Natural killer cell treated with Interleukin-12 subunit alpha and Interleukin-12 subunit beta and Interleukin-15 and Interleukin-18, amount 100 ng/mL, for 72 hours (primary cell): Measurements from ENCODE around the gene PHRF1. TPM values are rescaled to one million over a fixed set of nuclear protein-coding genes. Genes with fewer than 3 reads are reported as not detected.

Experiments used
- ATAC-seq, 2 donors: fragments of 150-1000 bp; cut with Tn5 transposase in 1 of 2; sonication (Bioruptor Pico), chemical (Tn5 transposase) in 1 of 2; 2 replicates each; pipeline ENCODE4 v1.10.0; 2021
- DNase-seq: peaks from one replicate; pipeline ENCODE4 v3.0.0; 2022; ENCODE audit warnings: low spot score
- H3K27ac Mint-ChIP-seq, 2 donors: 1 replicate in 1 of 2; 2 replicates in 1 of 2; pipeline ENCODE4 v1.8.0; 2022; ENCODE audit warnings: mixed read lengths in 2 of 2, mild to moderate bottlenecking in 1 of 2, moderate library complexity in 1 of 2
- H3K27me3 Mint-ChIP-seq, 2 donors: 1 replicate in 1 of 2; 2 replicates in 1 of 2; pipeline ENCODE4 v1.8.0; 2022; ENCODE audit warnings: mixed read lengths in 2 of 2
- H3K36me3 Mint-ChIP-seq: one replicate; pipeline ENCODE4 v1.8.0; 2022; ENCODE audit warnings: mixed read lengths
- H3K4me1 Mint-ChIP-seq, 2 donors: 1 replicate in 1 of 2; 2 replicates in 1 of 2; pipeline ENCODE4 v1.8.0; 2022; ENCODE audit warnings: low read depth in 2 of 2, mixed read lengths in 2 of 2, mild to moderate bottlenecking in 1 of 2
- H3K4me3 Mint-ChIP-seq: one replicate; pipeline ENCODE4 v1.8.0; 2022; ENCODE audit warnings: mixed read lengths
- H3K9me3 Mint-ChIP-seq: 2 replicates; pipeline ENCODE4 v1.8.0; 2022; ENCODE audit warnings: mixed read lengths
- total RNA-seq, 2 donors: library from RNA; stranded (reverse); gene quantifications; one replicate each; pipeline ENCODE4 v1.2.3, GENCODE V29; 2022

Gene PHRF1
- total RNA-seq, 2 donors from 2014 or later: 49.2 to 85.7 TPM

DNA sequence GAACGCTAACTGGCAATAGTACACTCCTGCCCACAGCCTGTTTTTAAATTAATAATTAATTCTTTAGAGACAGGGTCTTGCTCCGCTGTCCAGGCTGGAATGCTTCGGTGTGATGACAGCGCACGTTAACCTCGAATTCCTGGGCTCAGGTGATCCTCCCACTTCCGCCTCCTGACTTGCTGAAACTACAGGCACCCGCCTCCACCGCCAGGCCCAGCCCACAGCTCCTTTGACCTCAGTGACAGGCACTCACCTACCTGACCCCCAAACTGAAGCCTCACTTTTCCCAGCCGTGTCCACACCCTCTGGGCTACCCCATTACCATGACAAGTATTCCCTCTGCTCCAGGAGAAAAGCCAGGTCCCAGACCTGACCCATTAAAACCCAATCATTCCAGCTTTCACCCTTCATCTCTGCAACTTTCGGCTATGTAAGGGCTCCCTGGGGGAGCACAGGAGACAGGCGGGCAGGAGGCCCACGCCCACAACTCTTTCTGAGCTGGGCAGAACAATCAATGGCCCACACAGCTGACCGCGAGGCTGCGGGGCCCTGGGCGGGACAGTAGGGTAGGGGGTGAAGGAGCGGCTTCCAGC lies 16.5 kb upstream of the PHRF1 start:
- no peak for DNase-seq
- ATAC-seq: no peak
- Mint-ChIP-seq H3K27ac (peak overlapping the region in 1 of 2 donors; percentile 35), H3K9me3 (no peaks in the 10 kb centered on the region), H3K4me1 (peaks cover 5 to 8% of the 10 kb centered on the region in 2 donors), H3K27me3 (no peaks in the 10 kb centered on the region), H3K36me3 (no peaks in the 10 kb centered on the region), H3K4me3 (peak overlapping the region; percentile 88)

DNA sequence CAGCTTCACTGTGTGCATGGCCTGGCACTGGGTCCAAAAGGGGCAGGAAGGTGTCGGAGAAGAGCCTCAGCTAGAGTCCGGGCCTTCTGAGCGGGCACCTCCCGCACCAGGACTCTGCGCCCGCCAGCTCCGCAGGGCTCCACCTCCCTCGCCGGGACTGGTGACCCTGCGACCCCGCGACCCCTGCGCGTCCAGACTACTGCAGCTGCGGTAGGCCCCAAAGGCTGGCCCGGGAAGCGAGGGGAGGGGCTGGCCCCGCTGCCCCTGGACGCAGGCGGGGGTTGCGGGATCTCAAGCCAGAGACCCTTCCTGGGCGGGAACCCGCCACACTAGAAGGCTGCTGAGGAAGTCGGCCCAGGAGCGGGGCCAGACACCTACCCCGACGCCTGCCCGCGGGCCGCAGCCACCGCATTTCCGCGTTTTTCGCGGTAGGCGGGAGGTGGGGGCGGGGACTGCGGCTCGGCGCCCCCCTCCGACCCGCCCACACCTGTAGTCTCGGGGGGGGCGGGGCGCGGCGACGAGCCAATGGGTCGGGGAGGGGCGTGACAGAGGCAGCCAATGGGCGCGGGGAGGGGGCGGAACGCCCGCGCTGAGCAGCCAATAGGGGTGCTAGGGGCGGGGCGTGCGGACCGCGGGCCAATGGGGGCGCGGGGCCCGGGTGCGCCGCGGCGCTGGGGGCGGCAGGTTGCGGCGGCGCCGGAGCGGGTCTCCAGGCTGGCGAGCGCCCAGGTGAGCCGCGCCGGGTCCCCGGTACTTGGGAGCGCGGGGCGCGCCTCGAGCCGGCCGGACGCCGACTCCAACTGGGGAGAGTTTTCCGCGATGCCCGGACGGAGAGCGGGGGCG lies 15.7 kb upstream of the PHRF1 start, which contains the start of the genes LMNTD2 and RASSF7:
Gene LMNTD2 (minus strand): TSS at position 434 of the 843 bp plus-strand sequence. CDS start 22 bp downstream, at position 412.
Gene RASSF7 (plus strand): TSS at position 666 of the 843 bp plus-strand sequence. CDS start 799 bp downstream, outside the sequence.
- DNase-seq (peak; percentile 95), ATAC-seq (peak; percentile 96 to 97)
- Mint-ChIP-seq H3K27me3 (no peaks in the 10 kb centered on the region), H3K36me3 (no peaks in the 10 kb centered on the region), H3K9me3 (no peaks in the 10 kb centered on the region), H3K27ac (peak within 1 kb of the TSS in 1 of 2 donors; percentile 35), H3K4me1 (peaks cover 5 to 8% of the 10 kb centered on the region in 2 donors), H3K4me3 (peak within 1 kb of the TSS; percentile 88)

DNA sequence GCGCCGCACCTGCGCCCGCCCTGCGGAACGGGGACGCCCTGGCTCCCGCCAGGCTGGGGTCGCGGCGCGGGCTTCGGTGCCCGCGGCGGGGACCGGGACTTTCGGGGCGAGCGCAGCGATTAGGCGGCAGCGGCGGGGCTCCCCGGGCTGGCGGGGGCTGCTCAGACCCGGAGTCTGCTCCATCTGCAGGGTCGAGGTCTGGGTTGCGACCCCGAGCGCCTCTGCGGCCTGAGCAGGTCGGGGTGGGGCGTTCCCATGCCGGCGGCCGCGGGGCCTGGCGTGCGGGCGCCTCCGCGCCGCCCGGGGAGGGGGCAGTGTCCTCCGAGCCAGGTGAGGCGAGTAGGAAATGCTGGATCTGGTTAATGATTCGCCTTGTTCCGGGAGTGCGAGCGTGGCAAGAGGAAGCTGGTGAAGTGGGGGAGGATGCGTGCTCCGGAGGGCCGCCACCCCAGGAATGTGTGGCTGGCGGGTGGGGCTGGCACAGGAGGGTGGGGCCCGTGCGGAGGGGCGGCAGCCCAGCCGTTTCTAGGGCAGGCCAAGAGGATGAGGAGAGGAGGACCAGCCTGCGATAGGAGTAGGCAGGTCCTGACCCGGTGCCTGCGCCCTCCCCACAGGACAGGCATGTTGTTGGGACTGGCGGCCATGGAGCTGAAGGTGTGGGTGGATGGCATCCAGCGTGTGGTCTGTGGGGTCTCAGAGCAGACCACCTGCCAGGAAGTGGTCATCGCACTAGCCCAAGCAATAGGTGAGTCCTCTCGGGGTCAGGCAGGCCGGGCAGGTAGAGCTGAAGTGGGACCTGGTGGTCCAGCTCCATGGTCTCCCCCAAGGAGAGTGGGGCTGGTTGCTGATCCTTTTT lies 14.9 kb upstream of the PHRF1 start:
- ATAC-seq: peak; percentile 2 to 3
- peaks cover 5 to 8% of the 10 kb centered on the region in 2 donors for H3K4me1 Mint-ChIP-seq
- H3K27me3 Mint-ChIP-seq: no peaks in the 10 kb centered on the region
- DNase-seq: no peak
- peak overlapping the region; percentile 88 for H3K4me3 Mint-ChIP-seq
- no peak overlapping the region for H3K27ac Mint-ChIP-seq
- H3K9me3 Mint-ChIP-seq: no peaks in the 10 kb centered on the region
- H3K36me3 Mint-ChIP-seq: no peaks in the 10 kb centered on the region

DNA sequence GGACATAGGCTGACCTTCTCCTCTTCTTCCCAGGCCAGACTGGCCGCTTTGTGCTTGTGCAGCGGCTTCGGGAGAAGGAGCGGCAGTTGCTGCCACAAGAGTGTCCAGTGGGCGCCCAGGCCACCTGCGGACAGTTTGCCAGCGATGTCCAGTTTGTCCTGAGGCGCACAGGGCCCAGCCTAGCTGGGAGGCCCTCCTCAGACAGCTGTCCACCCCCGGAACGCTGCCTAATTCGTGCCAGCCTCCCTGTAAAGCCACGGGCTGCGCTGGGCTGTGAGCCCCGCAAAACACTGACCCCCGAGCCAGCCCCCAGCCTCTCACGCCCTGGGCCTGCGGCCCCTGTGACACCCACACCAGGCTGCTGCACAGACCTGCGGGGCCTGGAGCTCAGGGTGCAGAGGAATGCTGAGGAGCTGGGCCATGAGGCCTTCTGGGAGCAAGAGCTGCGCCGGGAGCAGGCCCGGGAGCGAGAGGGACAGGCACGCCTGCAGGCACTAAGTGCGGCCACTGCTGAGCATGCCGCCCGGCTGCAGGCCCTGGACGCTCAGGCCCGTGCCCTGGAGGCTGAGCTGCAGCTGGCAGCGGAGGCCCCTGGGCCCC lies 14.1 kb upstream of the PHRF1 start:
- no peak for ATAC-seq
- peak overlapping the region; percentile 88 for H3K4me3 Mint-ChIP-seq
- DNase-seq: no peak
- H3K36me3 Mint-ChIP-seq: no peaks in the 10 kb centered on the region
- peaks cover 5 to 8% of the 10 kb centered on the region in 2 donors for H3K4me1 Mint-ChIP-seq
- no peak overlapping the region for H3K27ac Mint-ChIP-seq
- no peaks in the 10 kb centered on the region for H3K27me3 Mint-ChIP-seq
- no peaks in the 10 kb centered on the region for H3K9me3 Mint-ChIP-seq

DNA sequence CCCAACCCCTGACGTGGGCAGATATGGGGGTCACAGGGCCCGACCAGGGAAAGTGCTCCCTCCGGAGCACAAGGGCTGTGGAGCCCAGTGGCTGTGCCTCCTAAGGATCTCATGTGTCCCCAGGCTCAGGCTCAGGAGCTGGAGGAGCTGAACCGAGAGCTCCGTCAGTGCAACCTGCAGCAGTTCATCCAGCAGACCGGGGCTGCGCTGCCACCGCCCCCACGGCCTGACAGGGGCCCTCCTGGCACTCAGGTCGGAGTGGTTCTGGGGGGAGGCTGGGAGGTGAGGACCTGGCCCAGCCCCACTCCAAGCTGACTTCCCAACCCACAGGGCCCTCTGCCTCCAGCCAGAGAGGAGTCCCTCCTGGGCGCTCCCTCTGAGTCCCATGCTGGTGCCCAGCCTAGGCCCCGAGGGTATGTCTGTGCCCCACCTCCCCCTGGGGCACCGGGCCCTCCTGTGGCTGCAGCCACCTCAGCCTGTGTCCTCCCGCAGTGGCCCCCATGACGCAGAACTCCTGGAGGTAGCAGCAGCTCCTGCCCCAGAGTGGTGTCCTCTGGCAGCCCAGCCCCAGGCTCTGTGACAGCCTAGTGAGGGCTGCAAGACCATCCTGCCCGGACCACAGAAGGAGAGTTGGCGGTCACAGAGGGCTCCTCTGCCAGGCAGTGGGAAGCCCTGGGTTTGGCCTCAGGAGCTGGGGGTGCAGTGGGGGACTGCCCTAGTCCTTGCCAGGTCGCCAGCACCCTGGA lies 13.0 kb upstream of the PHRF1 start:
- Mint-ChIP-seq H3K27ac (no peak overlapping the region), H3K4me3 (no peak overlapping the region), H3K4me1 (peaks cover 5 to 8% of the 10 kb centered on the region in 2 donors), H3K36me3 (no peaks in the 10 kb centered on the region), H3K27me3 (no peaks in the 10 kb centered on the region), H3K9me3 (no peaks in the 10 kb centered on the region)
- DNase-seq: no peak
- no peak for ATAC-seq

DNA sequence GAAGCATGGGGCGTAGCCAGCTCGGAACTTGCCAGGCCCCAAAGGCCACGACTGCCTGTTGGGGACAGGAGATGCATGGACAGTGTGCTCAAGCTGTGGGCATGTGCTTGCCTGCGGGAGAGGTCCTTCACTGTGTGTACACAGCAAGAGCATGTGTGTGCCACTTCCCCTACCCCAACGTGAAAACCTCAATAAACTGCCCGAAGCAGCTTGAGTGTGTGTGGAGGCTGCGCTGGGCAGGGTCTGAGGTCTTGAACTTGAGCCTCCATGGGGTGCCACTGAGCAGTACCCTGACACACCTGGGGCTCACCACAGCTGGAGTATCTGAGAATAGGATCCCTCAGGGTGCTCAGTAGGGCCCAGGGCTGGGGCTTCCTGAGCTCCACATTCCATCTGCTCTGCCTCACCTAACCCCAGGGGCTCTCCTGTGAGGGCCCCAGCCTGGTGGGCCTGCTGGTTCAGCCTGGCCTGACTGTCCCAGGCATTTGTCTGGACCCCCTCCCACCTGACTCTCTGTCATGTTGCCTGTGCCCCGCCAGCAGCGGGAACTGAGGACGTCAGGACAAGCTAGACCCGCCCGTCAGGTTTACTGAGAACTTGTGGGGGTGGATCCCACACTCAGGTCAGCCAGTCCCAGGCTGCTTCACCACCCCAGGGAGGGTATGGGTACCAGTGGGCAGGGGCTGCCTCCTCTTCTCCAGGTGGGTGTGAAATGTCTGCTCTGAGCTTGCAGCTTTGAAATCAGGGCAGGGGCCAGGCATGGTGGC lies 12.3 kb upstream of the PHRF1 start:
- H3K27ac Mint-ChIP-seq: no peak overlapping the region
- H3K27me3 Mint-ChIP-seq: no peaks in the 10 kb centered on the region
- no peak overlapping the region for H3K4me3 Mint-ChIP-seq
- no peaks in the 10 kb centered on the region for H3K9me3 Mint-ChIP-seq
- no peak for ATAC-seq
- no peaks in the 10 kb centered on the region for H3K36me3 Mint-ChIP-seq
- no peak for DNase-seq
- peaks cover 5 to 8% of the 10 kb centered on the region in 2 donors for H3K4me1 Mint-ChIP-seq

DNA sequence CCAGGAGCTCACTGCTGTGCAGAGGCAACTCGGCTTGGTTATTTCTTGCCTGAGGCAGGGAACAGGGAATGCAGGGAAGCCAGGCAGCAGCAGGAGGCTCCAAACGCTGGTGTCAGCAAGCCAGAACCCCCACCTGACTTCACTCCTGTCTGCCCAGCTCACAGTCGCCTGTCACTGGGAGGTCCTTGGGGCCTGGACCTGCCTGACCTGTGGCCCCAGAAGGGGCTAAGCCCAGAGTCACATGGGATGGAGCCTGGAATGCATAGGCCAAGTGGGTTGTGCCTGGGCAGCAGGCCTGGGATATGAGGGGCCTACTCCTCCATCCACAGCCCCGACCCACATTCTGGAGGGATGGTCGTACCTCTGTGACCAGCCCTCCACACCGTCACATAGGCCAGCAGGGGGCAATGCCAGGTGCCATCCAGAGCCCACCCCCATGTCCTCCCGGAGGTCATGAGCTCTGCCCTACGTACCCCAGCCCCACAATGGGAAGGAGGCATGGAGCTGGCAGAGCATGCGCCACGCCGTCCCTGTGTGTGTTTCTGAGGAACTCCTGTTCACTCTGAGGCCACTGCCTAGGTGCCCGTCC lies 10.3 kb upstream of the PHRF1 start:
- H3K9me3 Mint-ChIP-seq: no peaks in the 10 kb centered on the region
- H3K36me3 Mint-ChIP-seq: no peaks in the 10 kb centered on the region
- peaks cover 0 to 4% of the 10 kb centered on the region in 2 donors for H3K4me1 Mint-ChIP-seq
- H3K27ac Mint-ChIP-seq: no peak overlapping the region
- DNase-seq (no peak), ATAC-seq (no peak)
- no peaks in the 10 kb centered on the region for H3K27me3 Mint-ChIP-seq
- no peak overlapping the region for H3K4me3 Mint-ChIP-seq

DNA sequence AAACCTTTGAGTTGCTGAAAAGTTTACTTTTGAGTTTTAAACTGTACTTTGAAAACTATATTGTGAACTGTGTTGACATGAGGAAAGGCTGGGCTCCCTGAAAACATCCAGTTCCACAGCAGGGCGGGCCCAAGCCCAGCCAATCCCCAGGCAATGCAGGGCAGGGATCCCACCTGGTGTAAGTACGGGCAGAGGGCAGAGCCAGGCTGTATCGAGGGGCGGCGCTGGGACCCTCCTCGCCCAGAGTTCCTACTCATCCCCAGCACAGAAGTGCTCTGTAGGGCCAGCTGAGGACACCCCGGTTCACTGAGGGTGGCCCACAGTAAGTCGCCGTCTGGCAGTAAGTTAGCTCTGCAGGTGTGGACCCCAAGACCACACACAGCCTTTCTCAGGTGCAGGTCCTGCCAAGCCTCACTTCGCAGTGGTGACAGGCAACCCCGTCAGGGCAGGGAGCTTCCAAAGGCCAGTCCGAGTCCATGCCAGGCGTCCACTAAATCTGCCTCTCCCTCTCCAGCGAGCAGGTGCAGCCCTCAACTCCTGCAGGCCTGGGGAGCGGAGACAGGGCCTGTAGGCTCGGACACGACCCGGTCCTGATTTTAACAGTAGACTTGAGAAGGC lies 9.2 kb upstream of the PHRF1 start:
- Mint-ChIP-seq H3K27ac (peak overlapping the region in 1 of 2 donors; percentile 62), H3K36me3 (no peaks in the 10 kb centered on the region), H3K27me3 (no peaks in the 10 kb centered on the region), H3K9me3 (no peaks in the 10 kb centered on the region), H3K4me3 (peak overlapping the region; percentile 57), H3K4me1 (no peaks in the 10 kb centered on the region)
- ATAC-seq (no peak), DNase-seq (no peak)

DNA sequence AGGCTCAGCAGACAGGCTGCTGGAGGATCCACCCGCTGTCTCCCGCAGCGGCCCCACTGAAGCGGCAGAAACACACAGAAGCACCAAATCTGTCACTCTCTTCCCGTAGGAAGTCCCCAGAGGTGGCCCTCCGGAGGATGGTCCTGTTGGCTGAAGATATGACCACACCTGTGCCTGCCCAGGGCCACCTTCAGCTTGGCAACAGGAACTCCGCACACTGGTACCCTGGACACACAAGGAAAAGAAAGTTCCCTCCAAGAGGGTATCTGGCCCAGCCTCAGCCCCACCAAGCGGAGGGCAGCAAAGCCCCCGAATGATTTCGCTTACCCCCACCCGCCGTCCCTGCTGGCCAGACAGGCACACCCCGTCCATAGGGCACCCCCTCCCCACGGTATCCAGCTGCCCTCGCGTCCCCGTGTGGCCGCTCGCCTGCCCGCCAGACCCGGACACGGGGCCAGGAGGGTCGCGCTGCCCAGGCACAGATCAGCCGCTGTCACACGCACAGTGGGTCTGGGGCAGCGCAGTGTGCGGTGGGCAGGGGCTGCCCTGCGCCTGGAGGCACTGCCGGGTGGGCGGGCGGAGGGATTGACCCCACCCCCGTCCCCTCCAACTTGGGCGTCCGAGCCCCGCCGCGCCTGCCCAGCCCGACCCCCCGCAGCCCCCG lies 8.5 kb upstream of the PHRF1 start:
- H3K4me3 Mint-ChIP-seq: peak overlapping the region; percentile 57
- peak overlapping the region in 1 of 2 donors; percentile 62 for H3K27ac Mint-ChIP-seq
- ATAC-seq: no peak
- no peaks in the 10 kb centered on the region for H3K36me3 Mint-ChIP-seq
- H3K27me3 Mint-ChIP-seq: no peaks in the 10 kb centered on the region
- no peaks in the 10 kb centered on the region for H3K4me1 Mint-ChIP-seq
- no peak for DNase-seq
- H3K9me3 Mint-ChIP-seq: no peaks in the 10 kb centered on the region

DNA sequence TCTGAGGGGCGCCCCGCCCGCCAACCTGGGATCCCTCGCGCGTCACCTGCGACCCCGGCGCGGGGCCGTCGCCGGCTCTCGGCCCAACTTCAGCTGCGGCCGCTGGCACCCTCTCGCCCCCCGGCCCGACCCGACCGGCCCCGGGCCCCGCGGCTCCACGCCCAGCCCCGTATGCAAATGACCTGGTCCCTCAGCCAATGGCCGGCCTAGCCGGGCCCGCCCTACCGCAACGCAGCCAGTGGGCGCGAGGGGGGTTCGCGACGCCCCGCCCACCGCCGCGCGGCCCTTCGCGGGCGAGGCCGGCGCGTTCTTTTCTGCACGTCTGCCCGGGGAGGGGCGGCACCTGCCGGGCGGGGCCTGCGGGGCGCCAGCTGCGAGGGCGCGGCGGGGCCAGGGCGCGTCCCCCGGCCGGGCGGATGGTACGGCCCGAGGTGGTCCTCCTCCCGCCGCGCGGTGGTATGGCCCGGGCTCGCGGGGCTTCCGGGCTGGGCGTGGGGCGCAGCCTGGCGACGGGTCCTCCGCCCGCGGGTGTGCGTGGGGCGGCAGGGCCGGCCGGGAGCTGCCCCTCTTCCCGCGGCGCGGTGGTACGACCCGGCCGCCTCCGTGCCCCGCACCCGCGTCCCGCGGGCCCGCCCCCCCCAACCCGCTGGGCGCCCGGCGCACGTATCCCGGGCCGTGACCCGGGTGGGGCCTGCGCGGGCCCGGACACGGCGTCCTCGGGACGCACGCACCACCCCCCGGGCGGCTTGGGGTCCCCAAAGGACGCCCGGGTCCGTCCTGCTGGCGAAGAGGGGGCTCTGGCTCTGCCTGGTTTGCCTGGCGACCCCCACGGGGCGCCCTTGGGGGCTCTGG lies 7.7 kb upstream of the PHRF1 start:
- Mint-ChIP-seq H3K27ac (no peak overlapping the region), H3K9me3 (no peaks in the 10 kb centered on the region), H3K27me3 (no peaks in the 10 kb centered on the region), H3K4me1 (no peaks in the 10 kb centered on the region), H3K4me3 (peak overlapping the region; percentile 78), H3K36me3 (no peaks in the 10 kb centered on the region)
- ATAC-seq: peak; percentile 95 to 96
- peak; percentile 98 for DNase-seq
